HG02763 (cell line): ENCODE results near the gene RUNX1.

Experiments
- ATAC-seq: cut with Tn5 transposase; IDR thresholded peaks from one replicate; pipeline ENCODE4 v1.9.1; 2021; ENCODE audit warnings: mild to moderate bottlenecking, moderate library complexity; ENCODE audit not compliant: unreplicated experiment

RUNX1 gene

GRCh38 chr21:34864370-34865149 is 184.5 kb downstream of the RUNX1 start:
- ATAC-seq: no peak

DNA sequence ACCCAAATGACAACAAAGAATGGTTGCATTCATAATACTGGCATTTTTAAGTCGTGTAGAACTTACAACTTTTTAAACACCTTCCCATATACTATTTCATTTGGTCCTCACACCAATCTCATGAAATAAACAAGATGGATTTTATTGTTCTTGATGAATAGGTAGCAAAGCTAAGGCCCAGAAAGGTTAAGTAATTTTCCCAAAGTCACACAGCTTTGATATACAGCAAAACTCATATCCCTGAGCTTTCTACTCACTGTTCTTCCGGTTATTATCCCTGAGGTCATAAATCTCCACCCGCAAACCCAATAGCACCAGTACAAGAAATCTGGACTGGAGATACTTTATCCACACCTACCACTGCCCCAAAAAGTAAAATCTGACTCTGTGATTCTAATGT is 186.2 kb downstream of the RUNX1 start:
- ATAC-seq: no peak

GRCh38 chr21:34861258-34861657 is 187.8 kb downstream of the RUNX1 start:
- no peak for ATAC-seq

DNA sequence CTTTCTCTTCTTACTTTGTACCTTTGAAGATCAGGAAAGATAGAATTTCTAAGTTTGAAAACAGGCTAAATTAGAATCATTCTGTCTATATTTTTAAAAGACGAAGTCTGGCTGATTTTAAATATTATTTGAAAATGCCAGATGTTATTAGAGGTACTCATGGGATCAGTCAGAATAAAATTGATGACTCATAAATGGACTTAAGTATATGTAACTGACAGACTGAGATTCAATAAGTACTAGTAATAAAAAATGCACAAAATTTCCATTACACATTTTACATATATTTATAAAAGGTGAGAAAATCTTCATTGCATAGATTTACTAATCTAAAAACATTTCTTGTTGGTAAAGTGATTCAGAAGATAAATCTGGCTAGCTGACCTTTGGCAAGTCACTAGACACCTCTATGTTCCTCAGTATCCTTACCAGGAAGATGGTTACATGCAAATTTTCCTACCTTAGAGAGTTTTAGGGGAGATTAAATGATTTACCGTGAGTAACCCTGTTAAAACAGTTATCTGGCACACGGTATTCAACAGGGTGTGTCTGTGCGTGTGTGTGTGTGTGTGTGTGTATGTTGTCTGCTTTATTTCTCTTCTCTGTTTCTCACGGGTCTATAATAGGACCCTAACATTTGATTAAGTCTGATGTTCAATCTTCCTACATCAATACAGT is 189.0 kb downstream of the RUNX1 start:
- ATAC-seq: no peak

GRCh38 chr21:34858559-34858958 is 190.5 kb downstream of the RUNX1 start:
- no peak for ATAC-seq

DNA sequence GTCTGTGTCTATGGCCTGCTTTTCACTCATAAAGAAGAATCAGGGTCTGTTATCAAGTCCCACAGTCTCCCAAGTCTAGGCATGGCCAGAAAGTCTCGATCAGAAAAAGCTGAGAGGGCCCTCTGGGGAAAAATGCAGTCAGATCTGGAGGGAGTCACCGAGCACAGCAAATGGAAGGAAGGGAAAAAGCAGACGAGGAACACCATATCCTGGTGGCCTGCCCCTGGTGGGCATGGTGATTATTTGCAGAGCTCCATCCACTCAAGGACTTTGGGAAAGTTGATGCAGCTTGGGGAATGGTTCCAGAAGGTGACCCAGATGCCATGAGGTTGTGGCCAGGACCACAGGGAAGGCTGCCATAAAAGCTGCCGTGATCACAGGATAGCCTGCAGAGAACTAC is 191.2 kb downstream of the RUNX1 start:
- no peak for ATAC-seq

DNA sequence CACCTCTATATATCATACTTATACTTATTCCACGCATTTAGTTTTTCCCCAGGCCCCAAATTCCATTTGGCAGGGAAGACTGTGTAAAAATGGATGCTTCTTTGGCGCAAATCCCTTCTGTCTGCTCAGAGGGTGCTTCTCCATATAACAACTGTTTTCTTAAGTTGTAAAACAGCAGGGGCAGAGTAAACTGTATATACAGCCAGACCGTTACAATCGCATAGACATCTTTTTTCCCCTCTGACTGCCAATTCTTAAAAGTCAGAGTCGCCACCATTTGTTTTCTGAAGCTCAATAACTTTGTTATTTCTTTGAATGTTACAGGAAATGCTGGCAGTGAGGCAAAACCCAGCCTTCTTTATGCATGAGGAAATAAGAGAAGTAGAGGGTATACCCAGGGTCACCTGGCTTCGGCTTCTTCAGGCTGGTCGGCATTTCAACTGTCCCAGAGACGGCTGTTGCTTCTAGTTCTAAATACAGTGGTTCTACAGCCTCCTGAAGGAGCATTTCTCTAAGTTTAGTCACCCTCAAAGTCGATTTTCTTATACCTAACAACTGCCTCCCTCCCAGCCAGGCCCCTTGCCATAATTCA is 191.9 kb downstream of the RUNX1 start:
- ATAC-seq: no peak

GRCh38 chr21:34852448-34852847 is 196.7 kb downstream of the RUNX1 start:
- ATAC-seq: no peak

- ATAC-seq: no peak
These were observed 198.9 kb downstream of the RUNX1 start for GRCh38 chr21:34850166-34850690.

DNA sequence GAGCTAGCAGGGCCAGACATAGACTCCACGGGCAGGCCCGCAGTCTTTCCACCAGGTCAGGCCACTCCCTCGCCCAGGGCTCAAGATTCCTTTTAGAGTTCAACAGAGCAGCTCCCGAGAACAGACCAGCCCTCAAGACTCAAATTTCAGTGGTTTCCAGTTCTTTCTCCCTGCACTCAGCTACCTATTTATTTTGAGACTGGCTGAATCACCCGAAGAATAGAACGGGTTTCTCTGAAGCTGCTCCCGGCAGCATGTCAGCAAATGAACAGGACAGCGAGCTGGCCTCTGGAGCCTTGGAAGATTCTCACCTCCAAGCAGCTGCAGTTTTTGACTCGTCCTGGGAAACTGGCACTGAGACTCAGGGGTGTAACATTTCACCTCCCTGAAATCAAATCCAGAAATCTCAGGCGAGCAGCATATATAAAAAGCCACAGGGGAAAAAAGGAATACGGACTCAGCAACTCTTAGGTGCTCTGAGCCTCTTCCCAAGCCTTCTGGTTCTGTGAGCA is 202.4 kb downstream of the RUNX1 start:
- ATAC-seq: no peak

DNA sequence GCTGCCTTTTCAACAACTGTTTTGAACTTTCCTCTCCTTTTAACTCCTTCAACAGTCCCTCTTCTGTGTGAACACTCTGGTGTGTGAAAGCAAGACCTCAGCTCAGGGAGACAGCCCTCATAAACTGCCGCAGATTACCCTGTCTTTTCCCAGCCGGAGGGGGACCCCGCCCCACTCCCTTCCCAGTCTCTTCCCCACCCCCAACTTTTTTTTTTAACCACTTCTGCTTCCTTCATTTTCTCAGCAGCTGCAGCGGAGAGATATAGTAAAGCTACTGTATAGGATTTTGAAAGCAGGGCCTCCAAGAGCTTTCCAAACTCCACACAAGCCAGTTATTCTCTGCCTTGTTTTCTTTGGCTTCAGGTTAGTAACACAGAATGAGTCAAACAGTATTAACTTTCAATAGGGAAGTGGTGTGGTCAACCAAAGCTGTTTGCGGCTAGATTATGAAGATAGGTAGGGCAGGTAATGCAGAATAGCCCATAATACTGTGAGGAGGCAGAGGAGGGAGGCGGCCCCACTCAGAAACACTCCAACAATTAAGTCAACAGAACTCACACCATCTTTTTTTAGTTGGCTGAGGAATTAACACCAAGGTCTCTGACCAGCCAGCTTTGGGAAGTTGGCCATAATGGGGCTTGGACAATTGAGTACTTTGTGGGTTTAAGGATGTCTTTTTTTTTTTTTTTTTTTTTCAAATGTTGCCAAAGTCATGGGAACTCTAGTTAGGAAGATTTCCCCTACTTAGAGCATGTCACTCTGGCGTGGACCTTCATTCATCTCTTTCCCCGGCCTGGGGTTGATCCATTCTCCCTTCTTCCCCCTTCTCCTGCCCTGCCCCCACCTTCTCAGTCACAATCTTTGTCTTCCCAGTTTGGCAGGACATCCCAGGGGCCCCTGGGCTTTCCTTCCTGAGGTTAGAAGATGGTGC is 203.3 kb downstream of the RUNX1 start:
- ATAC-seq: peak; percentile 95

- no peak for ATAC-seq
These were observed 204.2 kb downstream of the RUNX1 start for GRCh38 chr21:34844924-34845238.

DNA sequence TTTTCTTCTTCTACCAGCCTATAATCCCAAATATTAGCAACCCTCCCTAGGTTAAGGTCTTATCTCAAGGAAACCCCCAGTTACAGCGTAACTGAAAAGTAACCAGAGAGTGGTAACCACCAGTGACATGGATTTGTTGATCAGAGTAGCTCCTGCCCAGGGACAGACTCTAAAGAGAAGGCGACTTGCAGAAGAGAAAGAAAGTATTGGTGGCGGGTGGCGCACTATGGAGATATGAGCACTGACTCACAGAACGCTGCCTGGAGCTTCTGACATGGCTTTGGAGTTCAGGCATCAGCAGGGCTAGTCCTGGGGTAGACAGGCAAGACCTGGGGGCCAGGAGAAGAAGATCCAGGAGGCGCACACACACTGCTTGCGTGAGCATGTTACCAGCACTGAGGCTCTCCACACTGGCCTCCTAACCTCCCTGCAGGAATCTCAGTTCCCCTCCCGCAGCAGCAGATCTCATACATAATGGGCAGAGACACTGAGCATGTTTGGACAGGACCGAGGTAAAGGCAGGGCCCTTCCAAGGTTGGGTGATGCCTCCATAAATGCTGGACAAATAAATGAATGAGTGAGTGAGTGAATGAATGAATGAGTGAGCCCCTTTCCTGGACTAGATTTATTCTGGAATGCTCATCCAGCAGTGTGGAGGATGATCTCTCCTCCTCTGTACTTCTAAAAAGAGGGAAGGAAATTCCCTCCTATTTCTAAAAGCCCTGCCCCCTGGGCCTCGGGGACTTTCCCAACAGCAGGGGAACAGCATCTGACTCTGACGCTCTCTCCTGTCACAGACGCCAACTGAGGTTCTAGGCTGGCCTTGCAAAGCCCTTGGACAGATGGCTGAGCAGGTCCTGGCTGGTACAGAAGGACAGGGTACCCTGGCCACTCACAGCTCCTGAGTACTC is 204.8 kb downstream of the RUNX1 start:
- ATAC-seq: no peak

DNA sequence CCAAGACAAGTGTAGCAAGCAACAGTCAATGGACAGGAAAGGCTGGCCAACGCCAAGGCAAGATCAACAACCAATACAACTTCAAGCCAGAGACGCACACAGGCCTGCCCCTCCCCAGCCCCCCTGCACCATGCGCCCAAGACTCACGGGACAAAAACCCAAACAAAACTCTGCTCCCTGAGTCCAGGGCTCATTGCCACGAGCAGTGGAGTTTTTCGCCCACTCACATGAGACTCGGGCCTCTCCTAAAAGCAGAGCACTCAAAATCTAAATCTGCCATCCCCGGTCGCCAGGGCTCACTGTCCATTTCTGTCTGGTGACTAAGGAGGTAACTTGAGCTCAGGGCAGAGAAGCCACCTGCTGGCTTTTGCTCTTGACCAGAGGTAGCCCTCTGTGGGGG is 205.5 kb downstream of the RUNX1 start:
- no peak for ATAC-seq

- no peak for ATAC-seq
These were observed 207.9 kb downstream of the RUNX1 start for GRCh38 chr21:34841154-34841553.

DNA sequence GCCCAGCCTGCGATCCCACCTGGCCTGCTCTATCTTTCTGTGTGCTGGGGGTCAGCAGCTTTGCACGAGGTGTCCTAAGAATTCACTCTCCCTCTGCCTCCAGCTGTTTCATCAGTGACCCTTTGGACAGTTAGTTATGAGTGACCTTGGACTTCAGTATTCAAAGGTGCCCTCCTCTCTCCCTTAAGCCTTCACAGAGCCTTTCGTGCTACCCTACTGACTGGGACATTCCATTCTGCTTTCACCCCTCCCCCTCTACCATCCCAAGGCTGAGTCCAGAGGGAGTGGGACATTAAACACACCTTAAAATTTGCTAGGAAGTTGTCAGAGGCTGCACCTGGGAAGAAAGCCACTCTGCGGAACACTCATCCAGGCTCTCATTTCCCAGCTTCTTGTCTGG is 208.4 kb downstream of the RUNX1 start:
- ATAC-seq: no peak

- no peak for ATAC-seq
These were observed 209.9 kb downstream of the RUNX1 start for GRCh38 chr21:34838956-34839820.

DNA sequence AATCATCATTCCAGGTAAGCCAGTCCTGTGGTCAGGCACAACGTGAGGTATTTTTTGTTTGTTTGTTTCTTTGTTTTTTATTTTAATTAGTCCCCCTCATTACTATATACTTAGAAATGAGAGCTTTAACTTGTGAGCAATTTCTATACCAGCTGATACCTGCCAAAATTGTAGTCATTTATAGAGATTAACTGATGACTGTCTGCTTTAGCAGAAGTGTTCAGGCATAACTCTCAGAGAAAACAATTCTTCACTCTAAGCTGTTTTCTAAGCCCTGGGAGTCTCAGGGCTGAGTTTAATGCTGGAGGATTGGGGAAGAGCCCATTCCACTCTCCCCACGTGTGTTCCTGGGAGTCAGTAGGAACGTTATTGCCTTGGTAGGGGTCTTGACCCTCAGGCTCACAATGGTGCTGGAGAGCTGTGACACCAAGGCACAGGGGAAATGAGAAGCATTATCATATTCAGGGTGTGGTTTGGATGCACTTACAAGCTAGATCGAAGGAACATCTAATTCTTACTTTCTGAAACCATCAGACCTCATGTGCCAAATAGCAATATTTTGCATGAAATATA is 212.1 kb downstream of the RUNX1 start:
- ATAC-seq: no peak
